OCI-LY1 (cell line): Measurements from ENCODE around the gene PRKCE.

Experiments used
- CTCF ChIP-seq: fragments of 200-600 bp; sonication (generic), shearing (Covaris generic); IDR thresholded peaks from 2 replicates; pipeline ENCODE4 v1.5.1; 2017; ENCODE audit warnings: mild to moderate bottlenecking, antibody characterized with exemption, low read length, moderate library complexity, mixed read lengths
- EZH2 ChIP-seq: fragments of 200-600 bp; sonication (generic), shearing (Covaris generic); IDR thresholded peaks from 2 replicates; pipeline ENCODE4 v1.8.0; 2017; ENCODE audit warnings: borderline replicate concordance, mixed run types, mild to moderate bottlenecking, antibody characterized with exemption, low read length, moderate library complexity, mixed read lengths

- no peak for TF ChIP-seq CTCF
- TF ChIP-seq EZH2: no peak
Measured at GRCh38 chr2:46072101-46072820, 420.8 kb downstream of the PRKCE start.
